ENCODE measurements around the gene ENAH. TPM values are rescaled to one million over a fixed set of nuclear protein-coding genes. Genes with fewer than 3 reads are reported as not detected.
"Not testable (repeated sequence)": the region's sequence is repeated elsewhere in the genome, so short reads cannot be mapped to it uniquely, and the experiment has no call there.

Gene ENAH
- total and polyA plus RNA-seq, 8 donors: 8.0 to 62.8 (median 31.9) TPM

- intact Hi-C loops (cut with DNase I): no loop called here
- H3K4me3 ChIP-seq: no peak overlapping the region
- H3K27me3 ChIP-seq: no peaks in the 10 kb centered on the region
- no peaks in the 10 kb centered on the region for H3K36me3 ChIP-seq
- peaks cover 9 to 22% (median 10%) of the 10 kb centered on the region in 3 donors for H3K4me1 ChIP-seq
- FAIRE-seq: no peak
- peak; percentile 60 to 77 (median 63) for ATAC-seq
- TF ChIP-seq CTCF (IDR thresholded peaks at IDR 0.05): no peak
- DNase-seq: no peak
- H3K9me3 ChIP-seq: no peaks in the 10 kb centered on the region
- 14 to 30% methylated on average over 2 of the region's 2 CpGs for WGBS, 2 donors
- H3K27ac ChIP-seq: no peak overlapping the region
Observed at GRCh38 chr1:225627304-225627947, 25.5 kb downstream of the ENAH start.

- no peak for ATAC-seq
- no peaks in the 10 kb centered on the region for H3K27me3 ChIP-seq
- no peaks in the 10 kb centered on the region for H3K36me3 ChIP-seq
- no peak for TF ChIP-seq CTCF (IDR thresholded peaks at IDR 0.05)
- no peaks in the 10 kb centered on the region for H3K9me3 ChIP-seq
- no peak for FAIRE-seq
- H3K4me3 ChIP-seq: no peak overlapping the region
- WGBS, 2 donors: 88 to 89% methylated on average over 2 of the region's 2 CpGs
- intact Hi-C loops (cut with DNase I): no loop called here
- no peak overlapping the region for H3K27ac ChIP-seq
- no peak for DNase-seq
- peaks cover 9 to 22% (median 10%) of the 10 kb centered on the region in 3 donors for H3K4me1 ChIP-seq
Observed at GRCh38 chr1:225626698-225627097, 26.2 kb downstream of the ENAH start.

GRCh38 chr1:225617956-225618355, 35.0 kb downstream of the ENAH start:
- ATAC-seq: no peak

GRCh38 chr1:225617479-225617878, 35.4 kb downstream of the ENAH start:
- no peak for TF ChIP-seq CTCF (IDR thresholded peaks at IDR 0.05)
- no peak overlapping the region for H3K4me3 ChIP-seq
- H3K36me3 ChIP-seq: no peaks in the 10 kb centered on the region
- H3K27ac ChIP-seq: no peak overlapping the region
- ATAC-seq (no peak), DNase-seq (no peak), FAIRE-seq (no peak)
- WGBS, 2 donors: 69 to 70% methylated on average over 1 of the region's 1 CpG
- no peaks in the 10 kb centered on the region for H3K27me3 ChIP-seq
- H3K9me3 ChIP-seq: no peaks in the 10 kb centered on the region
- H3K4me1 ChIP-seq: peaks cover 3 to 6% (median 5%) of the 10 kb centered on the region in 3 donors
- intact Hi-C loops (cut with DNase I): no loop called here

More at GRCh38 chr1:225617956-225618355, 35.0 kb downstream of the ENAH start:
- Histone ChIP-seq H3K27me3 (no peaks in the 10 kb centered on the region), H3K36me3 (no peaks in the 10 kb centered on the region), H3K4me1 (peaks cover 0 to 6% (median 5%) of the 10 kb centered on the region in 3 donors), H3K9me3 (no peaks in the 10 kb centered on the region), H3K27ac (no peak overlapping the region), H3K4me3 (no peak overlapping the region)
- WGBS, 2 donors: 66 to 70% methylated on average over 2 of the region's 2 CpGs
- no peak for FAIRE-seq
- TF ChIP-seq CTCF (IDR thresholded peaks at IDR 0.05): no peak
- DNase-seq: no peak
- intact Hi-C loops (cut with DNase I): no loop called here

- H3K4me1 ChIP-seq: peaks cover 9 to 15% (median 11%) of the 10 kb centered on the region in 3 donors
- 93 to 100% methylated on average over 14 to 26 of the region's 29 CpGs for WGBS, 2 donors
- intact Hi-C loops (cut with DNase I); FAIRE-seq; H3K4me3 ChIP-seq; H3K36me3 ChIP-seq; H3K27ac ChIP-seq; H3K27me3 ChIP-seq; ATAC-seq; DNase-seq; H3K9me3 ChIP-seq: not testable (repeated sequence)
Observed at GRCh38 chr1:225615403-225615790, 37.5 kb downstream of the ENAH start.

All from pancreas (tissue), 10 donors.